ENCODE results near the gene SUSD3. TPM values are rescaled to one million over a fixed set of nuclear protein-coding genes. Genes with fewer than 3 reads are reported as not detected.

The SUSD3 gene
- total RNA-seq, 4 donors from 2014 or later: 0.83 to 3.3 (median 1.4) TPM

GRCh38 chr9:93020771-93021670, 37.5 kb upstream of the SUSD3 start:
- Histone ChIP-seq H3K36me3 (peaks cover 0 to 3% (median 2%) of the 10 kb centered on the region in 4 donors), H3K4me3 (no peak overlapping the region)
- no peak for DNase-seq (ENCODE audit: extremely low spot score)

GRCh38 chr9:93022066-93022465, 36.4 kb upstream of the SUSD3 start:
- intact Hi-C loops (cut with DNase I): no loop called here
- Histone ChIP-seq H3K27ac (replicated peaks in 1 of 4) (no peak overlapping the region), H3K4me3 (no peak overlapping the region), H3K27me3 (no peaks in the 10 kb centered on the region), H3K4me1 (peaks cover 0 to 7% (median 0%) of the 10 kb centered on the region in 4 donors), H3K9me3 (no peaks in the 10 kb centered on the region), H3K36me3 (peaks cover 0 to 3% (median 2%) of the 10 kb centered on the region in 4 donors)
- DNase-seq (ENCODE audit: extremely low spot score): no peak
- 90% methylated on average over 2 of the region's 9 CpGs for whole genome bisulfite sequencing
- TF ChIP-seq EP300 (IDR thresholded peaks at IDR 0.05): no peak
- TF ChIP-seq POLR2AphosphoS5 (IDR thresholded peaks at IDR 0.05): no peak
- no peak for TF ChIP-seq CTCF (IDR thresholded peaks at IDR 0.05)
- TF ChIP-seq POLR2A (IDR thresholded peaks at IDR 0.05; ENCODE audit: low read depth): no peak

More at GRCh38 chr9:93020771-93021670, 37.5 kb upstream of the SUSD3 start:
- Histone ChIP-seq H3K9me3 (no peaks in the 10 kb centered on the region), H3K27me3 (no peaks in the 10 kb centered on the region), H3K27ac (replicated peaks in 1 of 4) (no peak overlapping the region), H3K4me1 (peaks cover 0 to 7% (median 0%) of the 10 kb centered on the region in 4 donors)
- TF ChIP-seq POLR2AphosphoS5 (IDR thresholded peaks at IDR 0.05): no peak
- no peak for TF ChIP-seq EP300 (IDR thresholded peaks at IDR 0.05)
- no peak for TF ChIP-seq POLR2A (IDR thresholded peaks at IDR 0.05; ENCODE audit: low read depth)
- intact Hi-C loops (cut with DNase I): no loop called here
- WGBS: 86% methylated on average over 27 of the region's 27 CpGs

- H3K9me3 ChIP-seq: no peaks in the 10 kb centered on the region
- DNase-seq (ENCODE audit: extremely low spot score): no peak
- H3K4me1 ChIP-seq: peaks cover 0 to 7% (median 0%) of the 10 kb centered on the region in 4 donors
- intact Hi-C loops (cut with DNase I): no loop called here
- 95% methylated on average over 20 of the region's 23 CpGs for WGBS
- H3K27ac ChIP-seq (replicated peaks in 1 of 4): no peak overlapping the region
- peaks cover 0 to 3% (median 0%) of the 10 kb centered on the region in 4 donors for H3K36me3 ChIP-seq
- no peaks in the 10 kb centered on the region for H3K27me3 ChIP-seq
- H3K4me3 ChIP-seq: no peak overlapping the region
- TF ChIP-seq CTCF (IDR thresholded peaks at IDR 0.05) (no peak), POLR2A (IDR thresholded peaks at IDR 0.05; ENCODE audit: low read depth) (no peak), POLR2AphosphoS5 (IDR thresholded peaks at IDR 0.05) (no peak), EP300 (IDR thresholded peaks at IDR 0.05) (no peak)
These were observed 35.6 kb upstream of the SUSD3 start for GRCh38 chr9:93022721-93023520.

- H3K9me3 ChIP-seq: no peaks in the 10 kb centered on the region
- no peak overlapping the region for H3K27ac ChIP-seq (replicated peaks in 1 of 4)
- H3K4me3 ChIP-seq: no peak overlapping the region
- H3K4me1 ChIP-seq: peaks cover 0 to 7% (median 2%) of the 10 kb centered on the region in 4 donors
- TF ChIP-seq CTCF (IDR thresholded peaks at IDR 0.05): no peak
- no peak for TF ChIP-seq EP300 (IDR thresholded peaks at IDR 0.05)
- TF ChIP-seq POLR2A (IDR thresholded peaks at IDR 0.05; ENCODE audit: low read depth): no peak
- no peak for TF ChIP-seq POLR2AphosphoS5 (IDR thresholded peaks at IDR 0.05)
- no peaks in the 10 kb centered on the region for H3K27me3 ChIP-seq
- H3K36me3 ChIP-seq: peaks cover 0 to 3% (median 0%) of the 10 kb centered on the region in 4 donors
- intact Hi-C loops (cut with DNase I): no loop called here
- DNase-seq (ENCODE audit: extremely low spot score): no peak
- WGBS: 94% methylated on average over 4 of the region's 4 CpGs
These were observed 35.0 kb upstream of the SUSD3 start for GRCh38 chr9:93023521-93023815.

GRCh38 chr9:93024646-93024910, 33.9 kb upstream of the SUSD3 start:
- intact Hi-C loops (cut with DNase I): no loop called here
- DNase-seq (ENCODE audit: extremely low spot score): no peak
- H3K27ac ChIP-seq (replicated peaks in 1 of 4): no peak overlapping the region
- H3K27me3 ChIP-seq: no peaks in the 10 kb centered on the region
- H3K4me1 ChIP-seq: peaks cover 0 to 7% (median 3%) of the 10 kb centered on the region in 4 donors
- H3K9me3 ChIP-seq: no peaks in the 10 kb centered on the region
- H3K4me3 ChIP-seq: no peak overlapping the region
- peaks cover 0 to 3% (median 0%) of the 10 kb centered on the region in 4 donors for H3K36me3 ChIP-seq
- WGBS: 89% methylated on average over 4 of the region's 4 CpGs
- no peak for TF ChIP-seq CTCF (IDR thresholded peaks at IDR 0.05)
- no peak for TF ChIP-seq POLR2AphosphoS5 (IDR thresholded peaks at IDR 0.05)
